Islet of Langerhans (tissue), 1 donor: ENCODE results near the gene ANGPTL2.

Source experiments
- FAIRE-seq: peaks from one replicate; lab custom pipeline; 2011; peaks lifted over from hg19 to GRCh38; lab: Jason Lieb, UNC

ANGPTL2 gene

GRCh38 chr9:127075624-127076372, 46.6 kb downstream of the ANGPTL2 start:
- no peak for FAIRE-seq

- no peak for FAIRE-seq
Observed at GRCh38 chr9:127074561-127075548, 47.6 kb downstream of the ANGPTL2 start.

GRCh38 chr9:127067603-127068220, 54.7 kb downstream of the ANGPTL2 start:
- FAIRE-seq = no peak

GRCh38 chr9:127066851-127067136, 55.6 kb downstream of the ANGPTL2 start:
- no peak for FAIRE-seq

GRCh38 chr9:127066060-127066850, 56.2 kb downstream of the ANGPTL2 start:
- FAIRE-seq = no peak

- FAIRE-seq = no peak
Observed at GRCh38 chr9:127065592-127065991, 56.8 kb downstream of the ANGPTL2 start.

GRCh38 chr9:127064335-127064734, 58.1 kb downstream of the ANGPTL2 start:
- no peak for FAIRE-seq

- no peak for FAIRE-seq
Observed at GRCh38 chr9:127061411-127061810, 61.0 kb downstream of the ANGPTL2 start.

- no peak for FAIRE-seq
Observed at GRCh38 chr9:127059765-127060361, 62.6 kb downstream of the ANGPTL2 start.

GRCh38 chr9:127059030-127059429, 63.4 kb downstream of the ANGPTL2 start:
- no peak for FAIRE-seq

GRCh38 chr9:127058645-127059021, 63.8 kb downstream of the ANGPTL2 start:
- no peak for FAIRE-seq

GRCh38 chr9:127058011-127058644, 64.3 kb downstream of the ANGPTL2 start:
- no peak for FAIRE-seq

- FAIRE-seq = no peak
Observed at GRCh38 chr9:127056446-127056845, 66.0 kb downstream of the ANGPTL2 start.

- no peak for FAIRE-seq
Observed at GRCh38 chr9:127055745-127056402, 66.6 kb downstream of the ANGPTL2 start.

GRCh38 chr9:127053960-127054359, 68.5 kb downstream of the ANGPTL2 start:
- no peak for FAIRE-seq

- FAIRE-seq = no peak
Observed at GRCh38 chr9:127053057-127053821, 69.2 kb downstream of the ANGPTL2 start.

GRCh38 chr9:127051881-127052595, 70.4 kb downstream of the ANGPTL2 start:
- FAIRE-seq = no peak

GRCh38 chr9:127050591-127051001, 71.8 kb downstream of the ANGPTL2 start:
- FAIRE-seq = no peak

GRCh38 chr9:127050152-127050551, 72.3 kb downstream of the ANGPTL2 start:
- no peak for FAIRE-seq
